ENCODE measurements around the gene C2CD4C. TPM values are rescaled to one million over a fixed set of nuclear protein-coding genes. Genes with fewer than 3 reads are reported as not detected.

C2CD4C gene
- total RNA-seq, 3 donors from 2014 or later (not counting 1 experiment from before 2014, with no cell fraction given) = not detected

GRCh38 chr19:439167-439900, 30.4 kb upstream of the C2CD4C start:
- Histone ChIP-seq H3K4me3 (ENCODE audit: low read length) (no peak overlapping the region), H3K27me3 (ENCODE audit: control insufficient read depth, insufficient read depth, low read length) (peaks cover 8% of the 10 kb centered on the region), H3K4me1 (ENCODE audit: control insufficient read depth, insufficient read depth, low read length) (no peaks in the 10 kb centered on the region), H3K9me3 (ENCODE audit: control insufficient read depth, insufficient read depth, low read length) (no peaks in the 10 kb centered on the region), H3K27ac (ENCODE audit: low read length) (no peak overlapping the region), H3K36me3 (ENCODE audit: control insufficient read depth, insufficient read depth, low read length) (no peaks in the 10 kb centered on the region)
- H3K27me3 Mint-ChIP-seq (ENCODE audit: low read depth in 2 of 2) = peaks cover 0 to 6% of the 10 kb centered on the region in 2 donors
- intact Hi-C loops (cut with micrococcal nuclease) = no loop called here
- no peaks in the 10 kb centered on the region for H3K9me3 Mint-ChIP-seq
- TF ChIP-seq CTCF (IDR thresholded peaks at IDR 0.05) = no peak
- ATAC-seq (no peak), DNase-seq (no peak)
- H3K4me1 Mint-ChIP-seq = no peaks in the 10 kb centered on the region
- 86% methylated on average over 27 of the region's 27 CpGs for WGBS (ENCODE audit: insufficient coverage)
- H3K4me3 Mint-ChIP-seq = no peak overlapping the region
- H3K36me3 Mint-ChIP-seq = no peaks in the 10 kb centered on the region
- H3K27ac Mint-ChIP-seq = no peak overlapping the region

GRCh38 chr19:438416-438958, 29.5 kb upstream of the C2CD4C start:
- WGBS (ENCODE audit: insufficient coverage) = 76% methylated on average over 29 of the region's 29 CpGs
- no peaks in the 10 kb centered on the region for H3K9me3 Mint-ChIP-seq
- no peak for ATAC-seq

DNA sequence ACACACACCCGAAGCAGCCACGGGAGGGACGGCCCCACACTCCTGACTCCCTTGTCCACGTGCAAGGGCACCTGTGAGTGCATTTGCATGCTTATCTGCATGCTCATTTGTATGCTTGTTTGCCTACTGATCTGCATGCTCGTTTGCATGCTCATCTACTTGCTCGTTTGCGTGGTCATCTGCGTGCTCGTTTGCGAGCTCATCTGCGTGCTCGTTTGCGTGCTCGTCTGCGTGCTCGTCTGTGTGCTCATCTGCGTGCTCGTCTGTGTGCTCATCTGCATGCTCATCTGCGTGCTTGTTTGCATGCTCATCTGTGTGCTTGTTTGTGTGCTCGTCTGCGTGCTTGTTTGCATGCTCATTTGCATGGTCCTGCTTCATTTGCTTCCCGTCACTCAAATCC, 28.1 kb upstream of the C2CD4C start:
- no peak overlapping the region for H3K4me3 Mint-ChIP-seq
- no peak for TF ChIP-seq CTCF (IDR thresholded peaks at IDR 0.05)
- Histone ChIP-seq H3K27ac (ENCODE audit: low read length) (no peak overlapping the region), H3K36me3 (ENCODE audit: control insufficient read depth, insufficient read depth, low read length) (no peaks in the 10 kb centered on the region), H3K4me1 (ENCODE audit: control insufficient read depth, insufficient read depth, low read length) (no peaks in the 10 kb centered on the region), H3K9me3 (ENCODE audit: control insufficient read depth, insufficient read depth, low read length) (no peaks in the 10 kb centered on the region), H3K4me3 (ENCODE audit: low read length) (no peak overlapping the region), H3K27me3 (ENCODE audit: control insufficient read depth, insufficient read depth, low read length) (peaks cover 8% of the 10 kb centered on the region)
- no peaks in the 10 kb centered on the region for H3K9me3 Mint-ChIP-seq
- WGBS (ENCODE audit: insufficient coverage) = 88% methylated on average over 22 of the region's 22 CpGs
- DNase-seq (no peak), ATAC-seq (no peak)
- H3K4me1 Mint-ChIP-seq = no peaks in the 10 kb centered on the region
- peaks cover 0 to 6% of the 10 kb centered on the region in 2 donors for H3K27me3 Mint-ChIP-seq (ENCODE audit: low read depth in 2 of 2)
- no peak overlapping the region for H3K27ac Mint-ChIP-seq
- no peaks in the 10 kb centered on the region for H3K36me3 Mint-ChIP-seq
- intact Hi-C loops (cut with micrococcal nuclease) = no loop called here

More at GRCh38 chr19:438416-438958, 29.5 kb upstream of the C2CD4C start:
- H3K27ac ChIP-seq (ENCODE audit: low read length) = no peak overlapping the region
- no peak for DNase-seq
- no peaks in the 10 kb centered on the region for H3K36me3 ChIP-seq (ENCODE audit: control insufficient read depth, insufficient read depth, low read length)
- no peak overlapping the region for H3K4me3 ChIP-seq (ENCODE audit: low read length)
- Mint-ChIP-seq H3K27me3 (ENCODE audit: low read depth in 2 of 2) (peaks cover 0 to 6% of the 10 kb centered on the region in 2 donors), H3K4me1 (no peaks in the 10 kb centered on the region), H3K36me3 (no peaks in the 10 kb centered on the region), H3K27ac (no peak overlapping the region), H3K4me3 (no peak overlapping the region)
- no peaks in the 10 kb centered on the region for H3K9me3 ChIP-seq (ENCODE audit: control insufficient read depth, insufficient read depth, low read length)
- intact Hi-C loops (cut with micrococcal nuclease) = no loop called here
- TF ChIP-seq CTCF (IDR thresholded peaks at IDR 0.05) = no peak
- no peaks in the 10 kb centered on the region for H3K4me1 ChIP-seq (ENCODE audit: control insufficient read depth, insufficient read depth, low read length)
- H3K27me3 ChIP-seq (ENCODE audit: control insufficient read depth, insufficient read depth, low read length) = peaks cover 8% of the 10 kb centered on the region

Data from natural killer cell (primary cell).